ENCODE measurements around the gene COX8C.

DNA sequence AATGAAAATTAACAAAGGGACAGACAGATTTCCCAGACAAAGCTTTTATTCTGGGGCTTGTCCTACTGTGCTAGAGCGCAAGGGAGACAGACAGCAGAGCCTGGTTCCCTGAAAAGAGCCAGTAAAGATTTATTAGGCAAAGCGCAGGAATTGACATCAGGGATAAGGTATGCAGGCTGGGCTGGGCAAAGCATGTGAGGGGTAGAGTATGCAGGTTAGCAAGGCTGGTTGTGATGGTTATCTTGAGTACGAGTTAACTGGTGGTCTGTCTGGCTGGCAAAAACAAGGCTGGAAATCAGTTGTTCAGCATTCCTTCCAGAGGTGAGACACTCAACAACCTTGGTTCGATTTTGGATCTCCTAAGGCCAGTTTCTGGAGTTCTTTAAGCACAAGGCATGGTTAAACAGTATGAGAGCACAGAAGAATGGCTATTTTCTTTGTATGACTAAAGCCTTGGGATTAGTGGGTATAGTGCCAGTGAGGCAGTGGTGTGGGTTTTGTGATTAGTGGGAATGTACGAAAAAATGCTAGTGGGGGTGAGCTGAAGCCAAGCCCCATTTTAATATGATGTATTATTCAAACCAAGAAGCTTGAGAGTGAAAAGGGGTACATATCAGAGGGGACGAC, 45.0 kb upstream of the COX8C start:
- TF ChIP-seq, protein P1, sequence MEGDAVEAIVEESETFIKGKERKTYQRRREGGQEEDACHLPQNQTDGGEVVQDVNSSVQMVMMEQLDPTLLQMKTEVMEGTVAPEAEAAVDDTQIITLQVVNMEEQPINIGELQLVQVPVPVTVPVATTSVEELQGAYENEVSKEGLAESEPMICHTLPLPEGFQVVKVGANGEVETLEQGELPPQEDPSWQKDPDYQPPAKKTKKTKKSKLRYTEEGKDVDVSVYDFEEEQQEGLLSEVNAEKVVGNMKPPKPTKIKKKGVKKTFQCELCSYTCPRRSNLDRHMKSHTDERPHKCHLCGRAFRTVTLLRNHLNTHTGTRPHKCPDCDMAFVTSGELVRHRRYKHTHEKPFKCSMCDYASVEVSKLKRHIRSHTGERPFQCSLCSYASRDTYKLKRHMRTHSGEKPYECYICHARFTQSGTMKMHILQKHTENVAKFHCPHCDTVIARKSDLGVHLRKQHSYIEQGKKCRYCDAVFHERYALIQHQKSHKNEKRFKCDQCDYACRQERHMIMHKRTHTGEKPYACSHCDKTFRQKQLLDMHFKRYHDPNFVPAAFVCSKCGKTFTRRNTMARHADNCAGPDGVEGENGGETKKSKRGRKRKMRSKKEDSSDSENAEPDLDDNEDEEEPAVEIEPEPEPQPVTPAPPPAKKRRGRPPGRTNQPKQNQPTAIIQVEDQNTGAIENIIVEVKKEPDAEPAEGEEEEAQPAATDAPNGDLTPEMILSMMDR (conservative IDR thresholded peaks at IDR 0.05; ENCODE audit: low read depth, low read length) = no peak
- no peak for TF ChIP-seq EZH2 (IDR thresholded peaks at IDR 0.05; ENCODE audit: low read length, unreplicated experiment)
